ENCODE data around the gene NELL1.

- no peak for TF ChIP-seq EZH2 (IDR thresholded peaks at IDR 0.05; ENCODE audit: insufficient read depth, poor library complexity, severe bottlenecking)
- TF ChIP-seq EZH2phosphoT487 (IDR thresholded peaks at IDR 0.05; ENCODE audit: insufficient read depth, low read depth), result no peak
These were observed 615.7 kb downstream of the NELL1 start for GRCh38 chr11:21285104-21285503.
